GM12892 (cell line): ENCODE results near the gene WDR26.
"Not testable (repeated sequence)": the region's sequence is repeated elsewhere in the genome, so short reads cannot be mapped to it uniquely, and the experiment has no call there.

Experiments
- DNase-seq: peaks from one replicate; pipeline ENCODE4 v3.0.0; 2011; ENCODE audit not compliant: insufficient read length
- FAIRE-seq: peaks from 2 replicates; lab custom pipeline; 2011; peaks lifted over from hg19 to GRCh38; lab: Jason Lieb, UNC
- POLR2A ChIP-seq: IDR thresholded peaks from 2 replicates; pipeline ENCODE4 v1.6.1; 2011; ENCODE audit warnings: low read depth, low read length, control low read depth
- POLR2AphosphoS5 ChIP-seq: IDR thresholded peaks from 2 replicates; pipeline ENCODE4 v1.6.1; 2011; ENCODE audit warnings: low read depth, low read length, control low read depth
- TAF1 ChIP-seq: IDR thresholded peaks from 2 replicates; pipeline ENCODE4 v1.6.1; 2011; ENCODE audit warnings: low read depth, mild to moderate bottlenecking, control low read depth, low read length, borderline replicate concordance

Gene WDR26

GRCh38 chr1:224432672-224433040 is 1.9 kb downstream of the WDR26 start:
- no peak for FAIRE-seq
- TF ChIP-seq POLR2AphosphoS5 (0 out of 2 replicates have a peak, but pooled peaks have one; percentile 43), TAF1 (no peak)
- no peak for DNase-seq

GRCh38 chr1:224432146-224432545 is 2.5 kb downstream of the WDR26 start:
- TF ChIP-seq POLR2AphosphoS5, result no peak
- TF ChIP-seq POLR2A, result no peak
- TF ChIP-seq TAF1, result no peak
- no peak for FAIRE-seq
- no peak for DNase-seq

GRCh38 chr1:224431726-224432125 is 2.9 kb downstream of the WDR26 start:
- FAIRE-seq (no peak), DNase-seq (no peak)
- TF ChIP-seq POLR2AphosphoS5 (no peak), TAF1 (no peak), POLR2A (no peak)

- FAIRE-seq, result peak; percentile 72
- DNase-seq, result peak; percentile 25
Measured at GRCh38 chr1:224430511-224431113, 4.0 kb downstream of the WDR26 start.

GRCh38 chr1:224429616-224430326 is 4.8 kb downstream of the WDR26 start:
- TF ChIP-seq POLR2AphosphoS5 (no peak), POLR2A (no peak), TAF1 (no peak)
- no peak for FAIRE-seq
- DNase-seq, result no peak

More at GRCh38 chr1:224430511-224431113, 4.0 kb downstream of the WDR26 start:
- no peak for TF ChIP-seq POLR2A
- TF ChIP-seq POLR2AphosphoS5, result no peak
- no peak for TF ChIP-seq TAF1

GRCh38 chr1:224428713-224429112 is 5.9 kb downstream of the WDR26 start:
- not testable (repeated sequence) for DNase-seq, FAIRE-seq

GRCh38 chr1:224427346-224427745 is 7.3 kb downstream of the WDR26 start:
- FAIRE-seq, result no peak
- TF ChIP-seq TAF1 (no peak), POLR2AphosphoS5 (no peak), POLR2A (no peak)

GRCh38 chr1:224426869-224427268 is 7.7 kb downstream of the WDR26 start:
- DNase-seq, FAIRE-seq: not testable (repeated sequence)

More at GRCh38 chr1:224427346-224427745, 7.3 kb downstream of the WDR26 start:
- no peak for DNase-seq

GRCh38 chr1:224425279-224425884 is 9.2 kb downstream of the WDR26 start:
- no peak for DNase-seq
- TF ChIP-seq POLR2AphosphoS5, result no peak
- no peak for TF ChIP-seq TAF1
- TF ChIP-seq POLR2A, result no peak
- peak; percentile 21 for FAIRE-seq

GRCh38 chr1:224420106-224420505 is 14.5 kb downstream of the WDR26 start:
- no peak for DNase-seq
- TF ChIP-seq POLR2A (no peak), POLR2AphosphoS5 (no peak), TAF1 (no peak)
- no peak for FAIRE-seq

- no peak for FAIRE-seq
Measured at GRCh38 chr1:224411766-224412165, 22.8 kb downstream of the WDR26 start.

GRCh38 chr1:224408294-224408590 is 26.4 kb downstream of the WDR26 start:
- TF ChIP-seq POLR2AphosphoS5, result no peak
- TF ChIP-seq TAF1, result no peak
- no peak for TF ChIP-seq POLR2A
- FAIRE-seq, result no peak
- DNase-seq, result no peak

More at GRCh38 chr1:224411766-224412165, 22.8 kb downstream of the WDR26 start:
- DNase-seq, result no peak
- TF ChIP-seq TAF1, result no peak
- no peak for TF ChIP-seq POLR2A
- no peak for TF ChIP-seq POLR2AphosphoS5

GRCh38 chr1:224407571-224408293 is 26.9 kb downstream of the WDR26 start:
- no peak for FAIRE-seq
- TF ChIP-seq POLR2A (no peak), TAF1 (no peak), POLR2AphosphoS5 (no peak)
- no peak for DNase-seq
